Kidney (tissue), 14 donors: Measurements from ENCODE around the gene SIDT1. TPM values are rescaled to one million over a fixed set of nuclear protein-coding genes. Genes with fewer than 3 reads are reported as not detected.

Experiments used
- DNase-seq, 5 donors: peaks; one replicate each; pipeline ENCODE4 v3.0.0-alpha.2; 2013 to 2020
- FAIRE-seq: peaks from 2 replicates; lab custom pipeline; 2012; peaks lifted over from hg19 to GRCh38; lab: Jason Lieb, UNC
- H3K27ac ChIP-seq, 2 donors: one replicate each; pipeline ENCODE4 v1.7.0; 2013; ENCODE audit warnings: low read depth in 2 of 2, low read length in 2 of 2, inconsistent platforms in 1 of 2
- H3K27me3 ChIP-seq: one replicate; pipeline ENCODE4 v1.7.1; 2013; ENCODE audit warnings: low read length, inconsistent platforms; ENCODE audit not compliant: control insufficient read depth, insufficient read depth
- H3K36me3 ChIP-seq, 3 donors: one replicate each; pipeline versions ENCODE4 v1.7.0 to v1.7.1; 2013; ENCODE audit warnings: low read length in 3 of 3, control low read depth in 1 of 3, inconsistent platforms in 1 of 3; ENCODE audit not compliant: insufficient read depth in 3 of 3, control insufficient read depth in 2 of 3
- H3K4me1 ChIP-seq, 3 donors: one replicate each; pipeline versions ENCODE4 v1.7.0 to v1.7.1; 2013; ENCODE audit warnings: low read length in 3 of 3, inconsistent platforms in 1 of 3, low read depth in 1 of 3; ENCODE audit not compliant: control insufficient read depth in 2 of 3, insufficient read depth in 2 of 3
- H3K4me3 ChIP-seq, 3 donors: one replicate each; pipeline versions ENCODE4 v1.7.0 to v1.8.1; 2013; ENCODE audit warnings: low read length in 3 of 3, control low read depth in 1 of 3, inconsistent platforms in 1 of 3
- H3K9ac ChIP-seq, 3 donors: one replicate each; pipeline versions ENCODE4 v1.7.0 to v1.7.1; 2013; ENCODE audit warnings: low read length in 3 of 3, control low read depth in 1 of 3, inconsistent platforms in 1 of 3
- H3K9me3 ChIP-seq, 3 donors: one replicate each; pipeline versions ENCODE4 v1.7.0 to v1.7.1; 2013; ENCODE audit warnings: low read length in 3 of 3, control low read depth in 1 of 3, inconsistent platforms in 1 of 3; ENCODE audit not compliant: control insufficient read depth in 2 of 3, insufficient read depth in 1 of 3
- intact Hi-C: fragments of 100-400 bp; cut with DNase I; formaldehyde crosslinking; loops from one replicate; pipeline ENCODE4 v1.11.1; 2022
- polyA plus RNA-seq: library from polyadenylated mRNA; stranded (reverse); fragments of 350-450 nt; fragmentation: Illumina TruSeq; extraction: RNeasy Lipid Tissue Mini Kit (QIAGEN cat#74804); gene quantifications from one replicate; pipeline ENCODE4 v1.2.3, GENCODE V29; 2014; ENCODE audit warnings: low read depth, low replicate concordance; ENCODE audit not compliant: insufficient read depth
- total RNA-seq: library from RNA; stranded (reverse); fragmentation: NEBNext Ultra II Directional; extraction: Animal tissue kit (Norgen Biotek cat#: 25700); gene quantifications from one replicate; pipeline ENCODE4 v1.2.1, GENCODE V29; 2021
- TF ChIP-seq, protein P1 (sequence below): IDR thresholded peaks from 3 replicates; pipeline ENCODE4 v1.5.1; 2012; ENCODE audit warnings: mild to moderate bottlenecking, moderate library complexity, borderline replicate concordance; ENCODE audit not compliant: insufficient read depth; ENCODE audit errors: extremely low read depth
- donor health status: control.
- donor health status: control.
- donor health status: control.
- donor health status: control.
- donor health status: control.
- donor health status: DM: yes; HTN: yes; CAD: no.
- donor health status: Normal renal cell carcinoma (clear cell type).

Gene SIDT1
- total and polyA plus RNA-seq, 2 donors from 2014 or later, result 0.92 to 4.9 TPM

DNA sequence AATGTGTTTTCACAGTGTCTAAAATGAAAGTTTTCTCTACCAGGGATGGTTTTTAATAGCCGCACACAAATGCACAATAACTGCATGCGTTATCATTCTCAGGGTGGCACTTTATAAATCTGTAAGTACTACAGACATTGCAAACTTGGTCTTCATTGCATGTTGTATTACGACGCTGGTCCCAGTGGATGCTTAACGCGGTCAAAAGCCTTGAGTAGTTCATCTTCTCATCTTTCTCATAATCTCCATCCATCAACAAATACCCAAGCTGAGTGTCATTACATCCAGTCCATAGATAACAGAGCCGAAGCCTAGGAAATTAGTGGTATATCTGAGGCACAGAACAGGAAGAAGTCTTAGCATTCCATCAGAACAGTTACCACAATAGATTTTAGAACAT, 91.5 kb downstream of the SIDT1 start:
- Histone ChIP-seq H3K4me3 (no peak overlapping the region), H3K27ac (no peak overlapping the region), H3K36me3 (no peaks in the 10 kb centered on the region), H3K9ac (no peak overlapping the region), H3K9me3 (no peaks in the 10 kb centered on the region), H3K4me1 (no peaks in the 10 kb centered on the region), H3K27me3 (no peaks in the 10 kb centered on the region)
- intact Hi-C loops, result loop anchor here (10.0 kb wide), 1 partner anchor 129 kb away; no protein-coding TSS in a partner anchor
- DNase-seq (no peak), FAIRE-seq (no peak)
- TF ChIP-seq, protein P1, sequence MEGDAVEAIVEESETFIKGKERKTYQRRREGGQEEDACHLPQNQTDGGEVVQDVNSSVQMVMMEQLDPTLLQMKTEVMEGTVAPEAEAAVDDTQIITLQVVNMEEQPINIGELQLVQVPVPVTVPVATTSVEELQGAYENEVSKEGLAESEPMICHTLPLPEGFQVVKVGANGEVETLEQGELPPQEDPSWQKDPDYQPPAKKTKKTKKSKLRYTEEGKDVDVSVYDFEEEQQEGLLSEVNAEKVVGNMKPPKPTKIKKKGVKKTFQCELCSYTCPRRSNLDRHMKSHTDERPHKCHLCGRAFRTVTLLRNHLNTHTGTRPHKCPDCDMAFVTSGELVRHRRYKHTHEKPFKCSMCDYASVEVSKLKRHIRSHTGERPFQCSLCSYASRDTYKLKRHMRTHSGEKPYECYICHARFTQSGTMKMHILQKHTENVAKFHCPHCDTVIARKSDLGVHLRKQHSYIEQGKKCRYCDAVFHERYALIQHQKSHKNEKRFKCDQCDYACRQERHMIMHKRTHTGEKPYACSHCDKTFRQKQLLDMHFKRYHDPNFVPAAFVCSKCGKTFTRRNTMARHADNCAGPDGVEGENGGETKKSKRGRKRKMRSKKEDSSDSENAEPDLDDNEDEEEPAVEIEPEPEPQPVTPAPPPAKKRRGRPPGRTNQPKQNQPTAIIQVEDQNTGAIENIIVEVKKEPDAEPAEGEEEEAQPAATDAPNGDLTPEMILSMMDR, result no peak

DNA sequence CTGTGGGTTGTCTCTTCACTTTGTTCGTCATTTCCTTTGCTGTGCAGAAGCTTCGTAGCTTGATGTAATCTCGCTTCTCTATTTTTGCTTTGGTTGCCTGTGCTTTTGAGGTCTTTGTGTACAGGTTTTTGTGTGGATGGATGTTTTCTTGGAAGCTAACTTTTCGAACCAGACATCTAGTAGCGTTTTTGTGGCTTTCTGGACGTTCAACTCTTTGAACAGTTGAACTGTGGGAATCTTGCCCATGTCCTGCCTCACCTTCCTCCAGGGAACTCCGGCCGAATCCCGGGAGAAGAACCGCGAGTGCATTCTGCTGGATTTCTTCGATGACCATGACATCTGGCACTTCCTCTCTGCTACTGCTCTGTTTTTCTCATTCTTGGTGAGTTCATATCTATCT, 93.5 kb downstream of the SIDT1 start:
- peaks cover 0 to 3% (median 0%) of the 10 kb centered on the region in 3 donors for H3K4me1 ChIP-seq
- H3K27ac ChIP-seq, result no peak overlapping the region
- H3K36me3 ChIP-seq, result no peaks in the 10 kb centered on the region
- TF ChIP-seq, protein P1, result no peak
- H3K4me3 ChIP-seq, result no peak overlapping the region
- H3K9ac ChIP-seq, result no peak overlapping the region
- H3K9me3 ChIP-seq, result no peaks in the 10 kb centered on the region
- DNase-seq (no peak), FAIRE-seq (no peak)
- intact Hi-C loops, result loop anchor here (10.0 kb wide), 1 partner anchor 131 kb away; no protein-coding TSS in a partner anchor
- no peaks in the 10 kb centered on the region for H3K27me3 ChIP-seq

DNA sequence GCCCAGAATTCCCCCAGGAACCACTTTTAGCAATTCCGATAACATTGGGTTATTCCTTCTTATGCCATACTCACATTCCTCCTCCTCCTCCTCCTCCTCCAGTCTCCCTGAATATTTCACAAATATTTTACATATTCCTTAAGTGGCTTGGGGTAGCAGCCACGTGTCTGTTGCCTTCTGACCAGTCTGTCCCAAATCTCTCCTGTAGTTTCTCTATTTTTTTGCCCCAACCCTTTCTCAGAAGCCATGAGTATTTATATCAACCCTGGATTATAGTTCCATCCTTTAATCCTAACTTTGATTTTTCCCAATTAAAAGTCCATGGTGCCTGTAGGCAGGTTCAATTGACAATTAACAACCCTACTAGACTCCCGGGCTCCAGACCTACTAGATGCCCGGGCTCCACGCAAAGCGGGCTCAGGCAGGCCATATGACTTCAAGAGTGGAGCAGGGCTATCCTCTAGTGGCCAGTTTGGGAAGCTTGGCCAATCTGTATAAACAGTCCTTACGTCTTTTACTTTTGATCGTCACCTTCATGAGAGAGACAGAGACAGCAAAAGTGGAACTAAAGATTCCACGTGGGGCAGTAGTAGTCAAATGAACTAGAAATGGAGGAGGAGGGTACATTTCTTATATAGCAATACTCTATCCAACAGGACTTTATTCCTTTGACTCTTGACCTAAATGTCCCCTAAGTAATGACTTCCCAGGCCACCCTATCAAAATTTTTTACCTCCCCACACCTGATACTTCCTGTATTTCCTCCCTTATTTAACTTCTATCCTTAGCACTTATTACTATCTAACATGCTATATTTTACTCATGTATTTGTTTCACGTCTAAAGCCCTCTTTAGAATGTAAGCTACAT, 94.4 kb downstream of the SIDT1 start:
- intact Hi-C loops, result loop anchor here (10.0 kb wide), 1 partner anchor 132 kb away; no protein-coding TSS in a partner anchor
- H3K27me3 ChIP-seq, result no peaks in the 10 kb centered on the region
- no peaks in the 10 kb centered on the region for H3K9me3 ChIP-seq
- H3K4me1 ChIP-seq, result peaks cover 0 to 3% (median 0%) of the 10 kb centered on the region in 3 donors
- DNase-seq, result peak in 3 of 5 donors; percentile 44 to 74 (median 63)
- FAIRE-seq, result no peak
- H3K36me3 ChIP-seq, result no peaks in the 10 kb centered on the region
- TF ChIP-seq, protein P1, result peak; percentile 91
- no peak overlapping the region for H3K27ac ChIP-seq
- peak overlapping the region in 2 of 3 donors; percentile 40 to 51 for H3K4me3 ChIP-seq
- H3K9ac ChIP-seq, result peak overlapping the region in 2 of 3 donors; percentile 20 to 59
